Dendritic cell treated with granulocyte-macrophage colony-stimulating factor and Interleukin-4, amounts not matched to agents 40 ng/mL and 50 ng/mL, for 4 days (primary cell): Measurements from ENCODE around the gene SNHG17.
"Not testable (repeated sequence)": the region's sequence is repeated elsewhere in the genome, so short reads cannot be mapped to it uniquely, and the experiment has no call there.

Experiments
- H3K27ac Mint-ChIP-seq: one replicate; pipeline ENCODE4 v1.8.0; 2022; ENCODE audit warnings: mild to moderate bottlenecking, mixed read lengths
- H3K27me3 Mint-ChIP-seq: one replicate; pipeline ENCODE4 v1.8.0; 2022; ENCODE audit warnings: mild to moderate bottlenecking, mixed read lengths
- H3K36me3 Mint-ChIP-seq: one replicate; pipeline ENCODE4 v1.8.0; 2022; ENCODE audit warnings: low read depth, mixed read lengths
- H3K4me1 Mint-ChIP-seq: one replicate; pipeline ENCODE4 v1.8.0; 2022; ENCODE audit warnings: low read depth, mixed read lengths
- H3K4me3 Mint-ChIP-seq: one replicate; pipeline ENCODE4 v1.8.0; 2022; ENCODE audit warnings: mild to moderate bottlenecking, moderate library complexity, mixed read lengths
- H3K9me3 Mint-ChIP-seq: one replicate; pipeline ENCODE4 v1.8.0; 2022; ENCODE audit warnings: mixed read lengths
- intact Hi-C: fragments of 100-400 bp; cut with micrococcal nuclease; formaldehyde crosslinking; loops from one replicate; pipeline ENCODE4 v1.15.0; 2022

The SNHG17 gene

GRCh38 chr20:38420388-38421085 is 14.6 kb downstream of the SNHG17 start:
- Mint-ChIP-seq H3K9me3 (no peaks in the 10 kb centered on the region), H3K36me3 (peaks cover 93% of the 10 kb centered on the region), H3K4me1 (peaks cover 9% of the 10 kb centered on the region), H3K4me3 (no peak overlapping the region), H3K27me3 (no peaks in the 10 kb centered on the region), H3K27ac (no peak overlapping the region)
- intact Hi-C loops: no loop called here

GRCh38 chr20:38418509-38419204 is 16.5 kb downstream of the SNHG17 start:
- Mint-ChIP-seq H3K27me3 (no peaks in the 10 kb centered on the region), H3K27ac (no peak overlapping the region), H3K9me3 (no peaks in the 10 kb centered on the region), H3K36me3 (peaks cover 93% of the 10 kb centered on the region), H3K4me3 (no peak overlapping the region), H3K4me1 (no peaks in the 10 kb centered on the region)
- intact Hi-C loops: no loop called here

- Mint-ChIP-seq H3K4me3 (no peak overlapping the region), H3K4me1 (no peaks in the 10 kb centered on the region), H3K9me3 (no peaks in the 10 kb centered on the region), H3K27ac (no peak overlapping the region), H3K27me3 (no peaks in the 10 kb centered on the region), H3K36me3 (peaks cover 84% of the 10 kb centered on the region)
- intact Hi-C loops: no loop called here
Measured at GRCh38 chr20:38414769-38415450, 20.2 kb downstream of the SNHG17 start.

GRCh38 chr20:38412877-38413577 is 22.1 kb downstream of the SNHG17 start:
- Mint-ChIP-seq H3K9me3 (no peaks in the 10 kb centered on the region), H3K27me3 (no peaks in the 10 kb centered on the region), H3K36me3 (peaks cover 66% of the 10 kb centered on the region), H3K4me1 (no peaks in the 10 kb centered on the region), H3K27ac (no peak overlapping the region), H3K4me3 (no peak overlapping the region)
- intact Hi-C loops: no loop called here

GRCh38 chr20:38407822-38408221 is 27.3 kb downstream of the SNHG17 start:
- not testable (repeated sequence) for H3K9me3 Mint-ChIP-seq, H3K27me3 Mint-ChIP-seq, H3K27ac Mint-ChIP-seq, H3K4me1 Mint-ChIP-seq, H3K4me3 Mint-ChIP-seq
- peaks cover 20% of the 10 kb centered on the region for H3K36me3 Mint-ChIP-seq
- intact Hi-C loops: loop anchor here (1.0 to 5.0 kb wide), 4 partner anchors 51 to 351 kb away; no protein-coding TSS in a partner anchor

- intact Hi-C loops: loop anchor here (5.0 kb wide), 3 partner anchors 50 to 350 kb away; no protein-coding TSS in a partner anchor
- Mint-ChIP-seq H3K36me3 (peaks cover 15% of the 10 kb centered on the region), H3K9me3 (no peaks in the 10 kb centered on the region), H3K4me1 (no peaks in the 10 kb centered on the region), H3K27ac (no peak overlapping the region), H3K4me3 (no peak overlapping the region), H3K27me3 (no peaks in the 10 kb centered on the region)
Measured at GRCh38 chr20:38407321-38407720, 27.8 kb downstream of the SNHG17 start.

- no peaks in the 10 kb centered on the region for H3K9me3 Mint-ChIP-seq
- no peak overlapping the region for H3K4me3 Mint-ChIP-seq
- H3K36me3 Mint-ChIP-seq: peaks cover 8% of the 10 kb centered on the region
- no peak overlapping the region for H3K27ac Mint-ChIP-seq
- H3K27me3 Mint-ChIP-seq: peaks cover 3% of the 10 kb centered on the region
- H3K4me1 Mint-ChIP-seq: no peaks in the 10 kb centered on the region
- intact Hi-C loops: loop anchor here (5.0 kb wide), 3 partner anchors 49 to 349 kb away; no protein-coding TSS in a partner anchor
Measured at GRCh38 chr20:38406476-38406875, 28.7 kb downstream of the SNHG17 start.

GRCh38 chr20:38405132-38405531 is 30.0 kb downstream of the SNHG17 start:
- no peak overlapping the region for H3K27ac Mint-ChIP-seq
- peaks cover 3% of the 10 kb centered on the region for H3K27me3 Mint-ChIP-seq
- intact Hi-C loops: loop anchor here (5.0 kb wide), 3 partner anchors 48 to 348 kb away; no protein-coding TSS in a partner anchor
- H3K9me3 Mint-ChIP-seq: no peaks in the 10 kb centered on the region
- H3K4me3 Mint-ChIP-seq: no peak overlapping the region
- H3K36me3 Mint-ChIP-seq: no peaks in the 10 kb centered on the region
- H3K4me1 Mint-ChIP-seq: no peaks in the 10 kb centered on the region

- intact Hi-C loops: no loop called here
- no peak overlapping the region for H3K27ac Mint-ChIP-seq
- no peak overlapping the region for H3K4me3 Mint-ChIP-seq
- H3K36me3 Mint-ChIP-seq: no peaks in the 10 kb centered on the region
- H3K9me3 Mint-ChIP-seq: no peaks in the 10 kb centered on the region
- H3K27me3 Mint-ChIP-seq: peaks cover 3% of the 10 kb centered on the region
- H3K4me1 Mint-ChIP-seq: no peaks in the 10 kb centered on the region
Measured at GRCh38 chr20:38404016-38404415, 31.1 kb downstream of the SNHG17 start.

GRCh38 chr20:38402816-38403215 is 32.3 kb downstream of the SNHG17 start:
- H3K36me3 Mint-ChIP-seq: no peaks in the 10 kb centered on the region
- no peaks in the 10 kb centered on the region for H3K9me3 Mint-ChIP-seq
- intact Hi-C loops: no loop called here
- H3K27me3 Mint-ChIP-seq: peaks cover 3% of the 10 kb centered on the region
- H3K4me1 Mint-ChIP-seq: no peaks in the 10 kb centered on the region
- H3K4me3 Mint-ChIP-seq: no peak overlapping the region
- H3K27ac Mint-ChIP-seq: no peak overlapping the region

- Mint-ChIP-seq H3K36me3 (no peaks in the 10 kb centered on the region), H3K27ac (no peak overlapping the region), H3K9me3 (no peaks in the 10 kb centered on the region), H3K4me3 (no peak overlapping the region), H3K27me3 (peaks cover 3% of the 10 kb centered on the region), H3K4me1 (no peaks in the 10 kb centered on the region)
- intact Hi-C loops: no loop called here
Measured at GRCh38 chr20:38402089-38402488, 33.0 kb downstream of the SNHG17 start.

- H3K36me3 Mint-ChIP-seq, H3K27me3 Mint-ChIP-seq, H3K9me3 Mint-ChIP-seq, intact Hi-C loops, H3K27ac Mint-ChIP-seq, H3K4me3 Mint-ChIP-seq: not testable (repeated sequence)
- peaks cover 15% of the 10 kb centered on the region for H3K4me1 Mint-ChIP-seq
Measured at GRCh38 chr20:38395751-38396395, 39.3 kb downstream of the SNHG17 start.

GRCh38 chr20:38395165-38395564 is 40.0 kb downstream of the SNHG17 start:
- Mint-ChIP-seq H3K4me3 (no peak overlapping the region), H3K27ac (no peak overlapping the region), H3K4me1 (peaks cover 15% of the 10 kb centered on the region), H3K9me3 (no peaks in the 10 kb centered on the region), H3K36me3 (no peaks in the 10 kb centered on the region), H3K27me3 (peaks cover 2% of the 10 kb centered on the region)
- intact Hi-C loops: no loop called here
